ENCODE data around the gene RNF187. TPM values are rescaled to one million over a fixed set of nuclear protein-coding genes. Genes with fewer than 3 reads are reported as not detected.

The RNF187 gene
- total RNA-seq, 1 donor from 2014 or later: 129 TPM

GRCh38 chr1:228514421-228514820 is 27.2 kb downstream of the RNF187 start:
- peaks cover 93% of the 10 kb centered on the region for H3K27me3 Mint-ChIP-seq (ENCODE audit: low read depth)
- H3K4me1 Mint-ChIP-seq: no peaks in the 10 kb centered on the region
- H3K36me3 Mint-ChIP-seq (ENCODE audit: low read depth): no peaks in the 10 kb centered on the region
- no peak for DNase-seq (ENCODE audit: low read depth, low spot score)
- no peaks in the 10 kb centered on the region for H3K9me3 Mint-ChIP-seq
- no peak overlapping the region for H3K27ac Mint-ChIP-seq (ENCODE audit: unreplicated experiment)
- TF ChIP-seq CTCF (conservative IDR thresholded peaks at IDR 0.05): no peak
- H3K4me3 Mint-ChIP-seq: no peak overlapping the region

GRCh38 chr1:228515200-228515834 is 28.1 kb downstream of the RNF187 start:
- TF ChIP-seq CTCF (conservative IDR thresholded peaks at IDR 0.05): peak; percentile 85
- Mint-ChIP-seq H3K4me3 (no peak overlapping the region), H3K27ac (ENCODE audit: unreplicated experiment) (no peak overlapping the region), H3K36me3 (ENCODE audit: low read depth) (no peaks in the 10 kb centered on the region), H3K4me1 (no peaks in the 10 kb centered on the region), H3K27me3 (ENCODE audit: low read depth) (peaks cover 93% of the 10 kb centered on the region), H3K9me3 (peaks cover 1% of the 10 kb centered on the region)
- peak; percentile 33 for DNase-seq (ENCODE audit: low read depth, low spot score)

GRCh38 chr1:228517655-228518054 is 30.5 kb downstream of the RNF187 start:
- Mint-ChIP-seq H3K4me3 (no peak overlapping the region), H3K4me1 (no peaks in the 10 kb centered on the region), H3K27me3 (ENCODE audit: low read depth) (peaks cover 85% of the 10 kb centered on the region), H3K27ac (ENCODE audit: unreplicated experiment) (no peak overlapping the region), H3K36me3 (ENCODE audit: low read depth) (no peaks in the 10 kb centered on the region), H3K9me3 (peaks cover 3% of the 10 kb centered on the region)
- no peak for TF ChIP-seq CTCF (conservative IDR thresholded peaks at IDR 0.05)
- no peak for DNase-seq (ENCODE audit: low read depth, low spot score)

- Mint-ChIP-seq H3K27ac (ENCODE audit: unreplicated experiment) (no peak overlapping the region), H3K27me3 (ENCODE audit: low read depth) (peaks cover 49% of the 10 kb centered on the region), H3K36me3 (ENCODE audit: low read depth) (no peaks in the 10 kb centered on the region), H3K9me3 (peaks cover 11% of the 10 kb centered on the region), H3K4me3 (no peak overlapping the region), H3K4me1 (no peaks in the 10 kb centered on the region)
- no peak for DNase-seq (ENCODE audit: low read depth, low spot score)
- TF ChIP-seq CTCF (conservative IDR thresholded peaks at IDR 0.05): no peak
Measured at GRCh38 chr1:228527596-228527995, 40.4 kb downstream of the RNF187 start.

- DNase-seq (ENCODE audit: low read depth, low spot score): no peak
- Mint-ChIP-seq H3K27me3 (ENCODE audit: low read depth) (peaks cover 43% of the 10 kb centered on the region), H3K4me1 (no peaks in the 10 kb centered on the region), H3K9me3 (peaks cover 13% of the 10 kb centered on the region), H3K4me3 (no peak overlapping the region), H3K36me3 (ENCODE audit: low read depth) (no peaks in the 10 kb centered on the region), H3K27ac (ENCODE audit: unreplicated experiment) (no peak overlapping the region)
- TF ChIP-seq CTCF (conservative IDR thresholded peaks at IDR 0.05): no peak
Measured at GRCh38 chr1:228528612-228529011, 41.4 kb downstream of the RNF187 start.

All from neural crest cell (in vitro differentiated cells).